NCI-H460 (cell line): ENCODE data around the gene PKIG. TPM values are rescaled to one million over a fixed set of nuclear protein-coding genes. Genes with fewer than 3 reads are reported as not detected.
"Not testable (repeated sequence)": the region's sequence is repeated elsewhere in the genome, so short reads cannot be mapped to it uniquely, and the experiment has no call there.

ENCODE experiments used
- DNase-seq: peaks from one replicate; pipeline ENCODE4 v3.0.0-alpha.2; 2016; ENCODE audit warnings: low read depth; ENCODE audit errors: extremely low read depth
- polyA plus RNA-seq: library from polyadenylated mRNA; depleted of rRNA; stranded (reverse); fragments of >200 nt; gene quantifications from 2 replicates; pipeline ENCODE4 v1.2.3, GENCODE V29; 2014; cell fraction: nucleus; rRNA removed
- total RNA-seq: library from RNA; depleted of rRNA; stranded (reverse); fragments of >200 nt; shearing (Covaris generic); gene quantifications from 2 replicates; pipeline ENCODE4 v1.2.3, GENCODE V29; 2014; rRNA removed

The PKIG gene
- 28.0 and 28.7 TPM in 2 replicates for total RNA-seq
- polyA plus RNA-seq = 14.5 and 21.2 TPM in 2 replicates

DNA sequence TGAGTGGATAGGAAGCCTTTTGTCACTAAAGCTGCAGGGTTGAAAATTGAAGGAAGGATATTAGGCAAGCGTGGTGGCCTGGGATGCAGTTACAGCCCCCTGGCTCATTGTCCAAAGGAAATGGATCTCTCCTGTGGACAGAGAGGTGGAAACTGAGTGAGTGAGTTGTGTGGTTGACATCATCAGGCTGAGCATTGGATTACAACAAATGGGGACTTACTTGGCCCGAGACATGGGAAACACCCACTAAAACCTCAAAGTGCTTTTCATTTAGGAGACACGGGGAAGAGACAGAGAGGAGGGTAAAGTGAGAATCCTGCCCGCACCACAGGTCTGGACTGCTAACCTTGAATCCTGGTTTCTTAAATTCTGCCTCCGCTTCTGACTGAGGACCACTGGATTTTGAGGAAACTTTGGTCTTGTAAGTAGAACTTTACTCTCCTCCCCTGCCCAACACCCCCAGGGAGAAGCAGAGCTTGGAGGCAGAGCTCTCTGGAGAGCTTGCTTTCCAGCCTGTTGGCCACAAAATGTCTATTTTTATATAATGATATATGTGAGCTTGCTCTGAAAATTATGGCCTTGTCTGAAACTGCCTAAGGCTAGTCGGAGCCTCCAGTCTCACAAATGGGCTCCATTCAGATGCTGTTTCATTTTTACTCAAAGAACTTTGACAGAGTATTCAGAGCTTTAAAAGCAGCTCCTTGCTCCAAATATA, at the start of gene PKIG:
Gene PKIG, plus strand, starts transcription at position 269 of the 715 bp plus-strand sequence. CDS start 31,978 bp downstream, outside the sequence.
- DNase-seq = no peak

DNA sequence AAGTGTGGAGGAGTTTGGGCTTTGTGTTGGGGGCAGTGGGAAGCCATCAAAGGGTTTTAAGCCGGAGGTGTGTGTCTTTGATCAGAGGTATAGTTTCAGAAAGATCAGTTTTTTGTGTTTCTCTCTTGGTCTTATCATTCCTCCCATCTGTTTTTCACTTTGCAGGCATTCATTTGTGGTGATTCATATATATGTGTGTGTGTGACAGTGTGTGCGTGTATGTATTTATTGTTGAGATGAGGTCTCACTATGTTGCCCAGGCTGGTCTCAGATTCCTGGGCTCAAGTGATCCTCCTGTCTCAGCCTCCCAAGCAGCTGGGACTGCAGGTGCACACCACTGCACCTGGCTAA, 49.4 kb upstream of the PKIG start:
- no peak for DNase-seq

DNA sequence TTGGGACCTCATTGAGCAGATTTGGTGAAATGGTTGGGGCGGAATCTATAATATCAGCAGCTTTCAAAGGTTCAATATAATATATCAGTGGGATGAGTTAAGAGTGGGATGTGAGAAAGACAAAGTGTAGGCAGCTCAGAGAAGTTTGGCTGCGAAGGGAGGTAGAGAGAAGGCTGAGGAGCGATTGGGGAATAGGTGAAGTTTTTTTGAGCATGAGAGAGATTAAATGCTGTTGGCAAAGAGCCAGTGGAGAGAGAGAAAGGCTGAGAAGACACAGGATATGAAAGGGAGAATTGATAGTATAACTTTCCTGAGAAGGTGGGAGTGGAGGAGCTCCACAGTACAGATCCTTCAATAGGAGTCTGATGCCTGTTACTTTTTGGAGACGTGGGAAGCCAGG, 48.5 kb upstream of the PKIG start:
- no peak for DNase-seq

DNA sequence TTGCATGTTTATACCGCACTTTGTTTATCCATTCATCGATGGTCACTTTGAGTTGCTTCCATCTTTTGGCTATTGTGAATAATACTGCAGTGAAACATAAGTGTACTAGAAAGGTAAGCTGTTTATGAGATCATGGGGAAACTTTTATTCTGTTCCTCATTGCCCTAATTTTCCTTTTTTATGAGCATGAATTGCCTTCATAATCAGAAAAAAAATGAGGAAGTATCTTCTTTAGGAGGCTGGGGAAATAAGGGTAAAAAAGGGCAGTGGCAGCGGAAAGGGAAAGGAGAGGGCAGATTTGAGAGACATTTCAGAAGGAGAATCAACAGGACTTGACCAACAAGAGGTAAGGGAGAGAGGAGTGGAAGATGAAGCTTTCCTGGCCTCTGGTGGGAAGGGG, 46.2 kb upstream of the PKIG start:
- DNase-seq = no peak

DNA sequence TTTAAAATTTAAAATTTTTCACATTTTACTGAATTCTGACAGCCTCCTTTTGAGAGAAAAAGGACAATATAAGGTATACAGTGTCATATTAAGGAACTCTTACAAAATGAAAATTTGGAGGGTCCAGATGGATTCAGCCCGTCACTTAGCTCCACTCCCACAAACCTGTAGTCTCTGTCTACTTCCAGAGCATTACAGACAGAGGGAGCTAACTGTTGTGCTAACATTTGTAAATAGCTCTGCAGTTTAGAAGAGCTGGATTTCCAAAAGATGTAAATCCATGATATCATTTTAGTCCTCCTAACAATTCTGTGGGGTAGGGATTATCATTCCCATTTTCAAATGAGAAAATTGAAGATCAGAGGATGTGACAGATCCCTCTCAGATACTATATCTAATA, 44.4 kb upstream of the PKIG start:
- no peak for DNase-seq

DNA sequence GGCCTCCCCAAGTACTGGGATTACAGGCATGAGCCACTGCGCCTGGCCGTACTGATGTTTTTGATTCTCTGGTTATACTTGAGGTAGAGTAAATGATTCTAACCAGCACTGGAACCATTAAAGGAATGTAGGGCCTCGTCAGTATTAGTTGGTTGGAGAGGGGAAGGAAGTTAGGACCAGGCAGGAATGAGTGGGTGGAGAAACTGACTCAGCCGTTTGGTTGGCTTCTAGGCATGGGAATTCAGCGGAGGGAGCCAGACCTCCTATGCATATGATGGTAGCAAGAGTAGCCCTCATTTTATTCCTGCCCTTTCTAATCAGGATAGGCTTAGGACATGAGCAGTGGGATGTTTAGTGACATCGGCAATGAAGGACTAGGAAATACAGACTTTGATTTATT, 41.5 kb upstream of the PKIG start:
- DNase-seq = no peak

DNA sequence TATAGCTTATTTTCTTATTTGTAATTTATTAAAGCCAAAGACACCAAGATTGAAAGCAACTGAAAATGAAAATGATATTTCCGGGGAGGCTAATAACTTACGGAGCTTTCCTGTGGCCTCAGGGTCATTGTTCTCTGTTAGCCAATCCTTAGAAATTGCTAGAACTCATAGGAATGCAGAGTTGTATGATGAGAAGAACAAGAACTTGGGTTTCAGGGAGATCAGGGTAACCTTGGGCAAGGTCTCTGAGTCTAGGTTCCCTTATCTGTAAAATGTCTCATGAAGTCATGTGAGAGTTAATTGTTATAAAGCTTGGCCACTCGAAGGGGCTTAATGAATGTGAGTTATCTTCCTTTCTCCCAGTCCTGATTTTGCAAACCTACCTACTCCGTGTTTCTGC, 40.4 kb upstream of the PKIG start:
- no peak for DNase-seq

DNA sequence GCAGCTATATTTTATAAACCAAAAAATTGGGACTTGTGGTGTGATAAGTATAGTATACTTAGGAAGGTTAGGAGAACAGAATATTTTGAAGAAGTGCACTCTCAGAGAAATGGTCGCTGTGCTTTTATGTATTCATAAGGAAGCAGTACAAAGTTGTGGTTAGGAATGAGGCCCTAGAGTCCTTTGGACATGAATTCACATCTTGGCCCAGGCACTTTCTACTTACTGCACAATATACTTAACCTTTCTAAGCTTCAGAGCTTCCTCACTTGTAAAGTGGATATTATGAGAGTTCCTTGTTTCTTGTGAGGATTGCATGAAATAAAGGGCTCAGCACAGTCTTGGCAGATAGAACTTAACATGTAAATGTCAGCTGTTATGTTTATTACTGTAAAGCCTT, 39.5 kb upstream of the PKIG start:
- DNase-seq = no peak

DNA sequence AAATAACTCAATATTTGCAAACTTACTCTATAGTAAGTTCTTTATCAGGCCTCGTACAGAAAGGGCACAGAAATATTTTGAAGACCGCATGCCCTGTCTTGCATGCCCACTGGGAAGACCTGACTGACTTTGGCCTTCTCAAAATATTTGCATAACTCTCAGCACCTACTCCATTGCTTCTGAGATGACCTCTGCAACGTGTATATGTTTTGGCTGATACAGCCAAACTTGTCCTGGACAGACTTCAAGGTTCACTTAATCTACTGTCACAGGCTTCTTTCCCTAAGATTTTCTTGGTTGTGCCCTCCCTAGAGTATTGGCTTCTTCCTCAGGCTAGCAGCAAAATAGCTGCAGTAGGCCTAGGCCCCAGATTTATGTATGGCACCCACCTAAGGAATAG, 39.0 kb upstream of the PKIG start:
- DNase-seq = no peak

DNA sequence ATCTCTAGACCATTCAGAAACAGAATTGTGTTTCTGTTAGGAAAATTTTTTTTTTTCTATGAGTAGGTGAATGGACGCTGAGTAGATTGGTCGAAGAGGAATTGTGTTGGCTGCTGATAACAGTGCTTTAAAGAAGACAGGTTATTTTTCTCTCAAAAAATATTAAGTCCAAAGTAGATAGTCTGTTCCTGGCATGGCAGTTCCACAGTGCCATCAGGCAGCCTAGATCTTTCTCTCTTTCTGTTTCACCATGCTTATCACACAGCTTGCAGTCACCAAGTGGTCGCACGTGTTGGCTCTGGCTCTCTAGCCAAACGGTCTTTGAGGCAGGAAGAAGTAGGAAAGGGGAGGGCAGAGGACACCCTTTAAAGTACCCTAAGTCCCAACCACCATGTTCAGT, 38.1 kb upstream of the PKIG start:
- DNase-seq = no peak

DNA sequence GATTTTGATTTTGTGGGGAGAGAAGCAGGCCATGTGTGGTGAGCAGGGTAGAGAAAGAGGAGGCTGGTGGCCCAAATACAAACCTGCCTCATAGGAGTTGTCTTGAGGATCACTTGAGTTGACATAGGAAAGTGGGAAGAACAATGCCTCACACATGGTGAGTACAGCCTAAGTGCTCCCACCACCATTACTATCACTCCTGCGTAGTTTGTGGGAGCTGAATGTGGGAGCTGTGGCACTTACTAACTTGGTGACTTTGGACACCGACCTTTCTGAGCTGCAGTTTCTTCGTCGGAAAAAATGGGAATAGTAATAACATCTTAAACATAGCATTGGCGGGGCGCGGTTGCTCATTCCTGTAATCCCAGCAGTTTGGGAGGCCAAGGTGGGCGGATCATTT, 35.0 kb upstream of the PKIG start:
- DNase-seq = no peak

DNA sequence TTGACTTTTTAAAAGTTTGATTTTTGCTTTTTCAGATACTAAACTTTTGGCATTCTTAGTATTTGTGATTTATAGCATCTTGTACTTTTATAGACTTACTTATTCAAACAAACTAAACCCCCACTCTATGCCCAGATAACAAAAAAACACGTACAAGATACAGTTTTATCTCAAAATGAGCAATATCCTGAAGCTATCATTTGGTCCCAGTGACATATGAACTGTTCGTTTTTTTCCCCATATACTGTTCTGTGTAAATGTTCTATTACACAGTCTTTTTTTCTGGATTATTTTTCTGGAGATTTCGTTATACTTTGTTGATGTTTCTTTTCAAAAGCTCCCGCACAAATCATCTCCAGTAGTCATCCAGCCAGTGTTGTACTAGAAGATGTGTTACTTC, 33.3 kb upstream of the PKIG start:
- DNase-seq = no peak

DNA sequence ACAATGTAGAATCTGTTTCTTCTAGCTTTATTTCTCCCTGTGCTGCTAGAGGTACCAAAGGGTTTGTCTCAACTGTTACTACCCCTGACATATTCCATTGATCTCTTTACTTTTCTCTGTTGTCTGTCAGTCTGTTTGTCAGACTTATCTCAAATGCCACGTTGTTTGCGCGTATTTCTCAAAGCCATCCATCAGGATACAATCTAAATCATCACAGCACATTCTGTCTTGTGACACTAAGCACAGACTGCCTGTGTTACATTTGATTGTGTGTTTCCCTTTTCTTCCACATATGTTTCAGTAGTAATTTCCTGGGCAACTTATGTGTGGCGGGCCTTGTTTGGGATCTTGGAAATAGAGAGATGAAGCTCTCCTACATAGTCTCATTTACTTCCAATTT, 30.3 kb upstream of the PKIG start:
- no peak for DNase-seq

DNA sequence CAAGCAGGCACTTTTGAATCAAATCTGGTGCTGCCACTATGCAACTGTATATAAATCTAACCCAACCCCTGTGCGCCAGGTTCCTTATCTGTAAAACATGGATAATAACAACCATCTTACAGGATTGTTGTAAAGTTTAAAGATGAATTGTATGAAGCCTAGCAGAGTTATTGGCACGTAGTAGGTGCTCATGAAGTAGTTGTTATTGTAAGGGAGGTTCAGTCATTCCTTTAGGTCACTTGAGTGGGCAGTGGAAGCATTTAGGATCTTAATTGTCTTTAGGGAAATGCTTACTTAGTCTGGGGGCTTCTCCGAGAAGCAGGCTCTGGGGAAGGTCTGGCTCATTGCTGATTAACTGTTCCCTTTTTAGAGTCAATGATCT, 29.8 kb upstream of the PKIG start:
- no peak for DNase-seq

DNA sequence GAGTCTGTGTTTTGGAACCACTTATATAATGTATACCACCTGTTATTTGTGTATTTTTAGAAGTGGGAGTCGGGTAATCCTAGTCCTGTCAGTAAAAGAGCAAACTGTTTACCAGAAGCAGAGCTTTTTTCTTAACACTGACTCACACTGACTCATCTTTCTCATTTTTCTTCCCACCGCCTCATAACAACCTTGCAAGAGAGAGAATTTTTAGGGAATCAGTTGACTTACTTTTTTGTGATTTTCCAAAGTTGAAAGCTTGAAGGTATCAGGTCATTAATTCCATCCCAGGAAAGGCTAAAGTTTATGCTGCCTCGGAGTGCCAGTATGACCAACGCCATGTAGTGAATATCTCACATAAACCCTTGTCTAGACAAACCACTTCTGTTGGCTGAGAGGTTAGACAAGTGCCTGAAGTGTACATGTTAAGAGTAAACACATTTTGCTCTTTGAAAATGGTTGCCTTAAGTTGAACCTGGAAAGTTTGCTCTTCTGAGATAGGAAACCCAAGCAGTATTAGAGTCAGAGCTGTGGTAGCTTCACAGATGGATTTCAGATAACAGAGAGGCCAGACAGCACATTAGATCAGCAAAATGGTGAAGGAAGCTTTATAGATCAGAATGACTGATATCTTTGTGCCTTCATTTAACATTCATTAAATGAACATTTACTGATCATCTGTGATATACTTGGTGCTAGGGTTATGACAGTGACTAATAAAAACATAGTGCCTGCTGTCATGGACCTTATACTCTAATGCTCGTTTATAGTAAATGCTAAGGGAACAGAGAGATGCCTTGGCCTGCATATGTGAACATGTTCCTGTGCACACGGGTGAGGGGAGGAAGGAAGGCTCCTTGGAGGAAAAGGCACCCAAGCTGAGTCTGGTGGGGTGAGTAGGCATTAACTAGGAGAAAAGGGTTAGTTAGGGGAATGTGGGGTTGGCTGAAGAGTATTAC, 29.1 kb upstream of the PKIG start:
- no peak for DNase-seq

DNA sequence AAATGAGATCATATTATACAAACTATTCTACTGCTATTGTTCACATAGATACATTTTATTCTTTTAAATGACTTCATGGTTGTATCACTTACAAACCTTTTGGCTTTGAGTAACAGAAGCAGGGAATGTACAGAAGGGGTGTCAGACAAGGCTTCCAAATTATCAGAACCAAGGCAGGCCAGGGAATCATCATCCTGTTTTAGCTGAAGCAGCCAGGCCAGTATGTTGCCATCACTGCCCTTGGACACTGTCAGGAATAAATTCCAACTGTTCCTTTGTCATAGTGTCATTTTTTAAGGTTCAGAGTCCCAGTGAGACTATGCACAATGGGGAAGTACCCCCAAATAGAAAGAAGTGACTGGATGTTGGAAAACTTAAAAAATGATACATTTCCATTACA, 23.1 kb upstream of the PKIG start:
- no peak for DNase-seq

DNA sequence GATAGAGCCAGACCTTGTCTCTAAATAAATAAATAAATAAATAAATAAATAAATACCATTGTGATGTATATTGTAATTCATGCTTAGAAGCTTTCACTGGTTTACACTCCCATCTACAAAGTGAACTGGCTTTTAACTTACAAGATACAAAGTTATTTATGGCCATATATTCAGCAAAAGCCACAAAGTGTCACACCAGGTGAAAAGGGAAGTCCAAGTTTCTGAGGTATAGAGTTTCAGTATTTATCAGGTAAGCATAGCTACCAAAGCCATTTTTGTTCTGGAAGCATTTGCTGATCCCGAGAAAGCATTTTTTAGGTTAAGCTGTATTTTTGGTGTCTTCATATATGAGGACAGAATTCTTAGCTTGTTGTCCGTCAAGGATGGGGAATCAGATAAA, 22.1 kb upstream of the PKIG start:
- DNase-seq = no peak

DNA sequence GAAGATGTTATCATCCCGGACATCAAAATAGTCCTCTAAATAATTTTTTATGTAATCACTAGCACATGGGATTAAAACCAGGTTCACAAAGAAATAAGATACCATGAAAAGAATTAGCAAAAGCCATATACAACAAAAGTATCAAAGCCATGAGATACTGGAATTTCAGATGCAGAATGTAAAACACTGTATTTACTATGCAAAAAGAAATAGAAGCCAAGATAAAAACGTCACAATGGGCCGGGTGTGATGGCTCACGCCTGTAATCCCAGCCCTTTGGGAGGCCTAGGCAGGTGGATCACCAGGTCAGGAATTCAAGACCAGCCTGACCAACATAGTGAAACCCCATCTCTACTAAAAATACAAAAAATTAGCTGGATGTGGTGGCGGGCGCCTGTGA, 21.6 kb upstream of the PKIG start:
- not testable (repeated sequence) for DNase-seq

DNA sequence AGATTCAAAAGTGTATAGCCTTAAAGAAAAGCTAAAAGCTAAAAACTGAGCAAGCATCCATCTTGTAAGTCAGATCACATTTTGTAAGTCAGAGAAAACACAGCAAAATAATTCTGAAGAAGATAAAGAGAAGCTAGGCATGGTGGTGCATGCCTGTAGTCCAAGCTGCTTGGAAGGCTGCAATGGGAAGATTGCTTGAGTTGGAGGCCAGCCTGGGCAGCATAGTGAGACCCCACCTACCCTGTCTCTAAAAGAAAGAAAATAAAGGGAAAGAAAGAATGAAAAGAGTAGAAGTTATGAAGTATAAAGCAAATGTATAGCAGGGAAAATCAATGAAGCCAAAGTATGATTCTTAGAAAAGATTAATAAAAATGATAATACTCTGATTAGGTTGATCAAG, 20.5 kb upstream of the PKIG start:
- DNase-seq = no peak

DNA sequence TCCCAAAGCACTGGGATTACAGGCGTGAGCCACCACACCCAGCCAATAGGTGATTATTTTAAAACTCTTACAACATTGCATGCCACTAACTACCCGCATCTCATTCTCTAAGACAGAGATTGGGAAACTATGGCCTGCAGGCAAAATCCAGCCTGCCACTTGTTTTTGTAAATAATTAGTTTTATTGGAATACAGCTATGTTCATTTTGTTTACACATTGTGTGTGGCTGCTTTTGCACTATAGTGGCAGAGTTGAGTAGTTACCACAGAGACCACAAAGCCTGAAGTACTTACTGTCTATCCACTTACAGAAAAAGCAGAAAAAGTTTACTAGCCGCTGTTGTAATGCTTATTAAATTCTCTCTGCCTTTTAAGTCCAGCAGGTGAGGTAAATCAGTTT, 16.4 kb upstream of the PKIG start:
- no peak for DNase-seq

DNA sequence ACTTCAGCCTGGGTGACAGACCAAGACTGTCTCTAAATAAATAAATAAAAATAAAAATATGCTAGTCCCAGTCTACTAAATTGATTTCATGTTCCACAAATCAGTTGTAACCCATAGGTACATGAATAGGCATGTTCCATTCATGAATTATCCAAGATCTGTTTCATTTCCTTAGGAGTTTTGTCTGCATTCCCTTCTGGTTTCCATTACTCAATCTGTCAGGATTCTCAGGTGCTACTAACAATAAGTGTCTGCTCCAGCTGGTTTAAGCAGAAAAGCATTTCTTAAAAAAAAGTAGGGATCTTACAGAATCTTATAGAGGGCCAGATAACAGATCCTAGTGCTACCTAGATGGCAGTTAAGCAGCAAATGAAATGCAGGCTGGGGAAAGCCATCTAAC, 15.6 kb upstream of the PKIG start:
- no peak for DNase-seq

DNA sequence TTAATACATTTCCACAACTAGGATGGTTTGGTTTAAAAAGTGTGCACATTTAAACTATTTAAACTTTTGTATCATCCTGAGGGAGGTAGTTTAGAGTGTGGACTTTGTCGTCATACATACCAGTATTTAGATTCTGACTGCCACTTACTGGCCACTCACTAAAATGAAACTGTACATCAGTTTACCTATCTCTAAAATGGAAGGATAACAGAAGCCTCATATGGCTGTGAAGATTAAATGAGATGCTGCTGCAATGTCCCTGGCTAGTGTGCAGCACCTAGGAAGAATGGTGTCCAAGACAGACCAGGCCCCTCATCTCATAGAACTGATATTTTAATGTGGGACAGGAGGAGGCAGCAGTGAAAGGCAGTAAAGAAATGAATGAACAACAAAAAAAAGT, 12.0 kb upstream of the PKIG start:
- no peak for DNase-seq
